CD4-positive, alpha-beta T cell treated with Interleukin-10 for 1 hour (primary cell): Measurements from ENCODE around the gene SCYL3.
"Not testable (repeated sequence)": the region's sequence is repeated elsewhere in the genome, so short reads cannot be mapped to it uniquely, and the experiment has no call there.

ENCODE experiments used
- DNase-seq: peaks from one replicate; pipeline ENCODE4 v3.0.0-alpha.2; 2020

The SCYL3 gene

GRCh38 chr1:169811418-169812035 lies 82.2 kb downstream of the SCYL3 start:
- DNase-seq, result not testable (repeated sequence)

GRCh38 chr1:169809370-169810095 lies 84.2 kb downstream of the SCYL3 start:
- DNase-seq, result peak; percentile 62

- DNase-seq, result no peak
These were observed 88.8 kb downstream of the SCYL3 start for GRCh38 chr1:169804941-169805340.

- DNase-seq, result no peak
These were observed 90.8 kb downstream of the SCYL3 start for GRCh38 chr1:169802888-169803287.
